Cardiac muscle cell (in vitro differentiated cells and primary cell): ENCODE results near the gene ZNF143. TPM values are rescaled to one million over a fixed set of nuclear protein-coding genes. Genes with fewer than 3 reads are reported as not detected.

Experiments
- DNase-seq, 2 donors: peaks; one replicate each; pipeline versions ENCODE4 v3.0.0 to v3.0.0-alpha.2; 2010 to 2017; ENCODE audit warnings: low read depth in 1 of 2, low spot score in 1 of 2
- H3K27ac ChIP-seq: fragments of 200-600 bp; sonication (generic); 2 replicates; pipeline ENCODE4 v1.5.1; 2016
- H3K27me3 ChIP-seq: fragments of 200-600 bp; sonication (generic); 2 replicates; pipeline ENCODE4 v1.6.0; 2016; ENCODE audit warnings: control low read depth
- H3K36me3 ChIP-seq: fragments of 200-600 bp; sonication (generic); 2 replicates; pipeline ENCODE4 v1.5.1; 2016; ENCODE audit warnings: control low read depth
- H3K4me1 ChIP-seq: fragments of 200-600 bp; sonication (generic); 2 replicates; pipeline ENCODE4 v1.8.1; 2017; ENCODE audit warnings: low read depth, mild to moderate bottlenecking, mixed run types
- H3K4me3 ChIP-seq: fragments of 200-600 bp; sonication (generic); 2 replicates; pipeline ENCODE4 v1.5.1; 2016; ENCODE audit warnings: mild to moderate bottlenecking
- H3K9me3 ChIP-seq: fragments of 200-600 bp; sonication (generic); 2 replicates; pipeline ENCODE4 v1.5.1; 2017; ENCODE audit warnings: low read depth, mild to moderate bottlenecking, control low read depth
- polyA plus RNA-seq: library from polyadenylated mRNA; unstranded; fragments of >200 nt; fragmentation: Nextera tagmentation; extraction: Ambion mirVana; gene quantifications from 2 replicates; pipeline ENCODE4 v1.2.1, GENCODE V29; 2016
- total RNA-seq: library from RNA; depleted of rRNA; stranded (reverse); fragments of >200 nt; gene quantifications from 2 replicates; pipeline ENCODE4 v1.2.3, GENCODE V29; 2016
- TF ChIP-seq, protein P1 (sequence below): IDR thresholded peaks from 2 replicates; pipeline ENCODE4 v1.5.1; 2012; ENCODE audit warnings: low read depth, mild to moderate bottlenecking, low read length

The ZNF143 gene
- total and polyA plus RNA-seq, 2 experiments from 2014 or later = 28.7 to 73.7 TPM

DNA sequence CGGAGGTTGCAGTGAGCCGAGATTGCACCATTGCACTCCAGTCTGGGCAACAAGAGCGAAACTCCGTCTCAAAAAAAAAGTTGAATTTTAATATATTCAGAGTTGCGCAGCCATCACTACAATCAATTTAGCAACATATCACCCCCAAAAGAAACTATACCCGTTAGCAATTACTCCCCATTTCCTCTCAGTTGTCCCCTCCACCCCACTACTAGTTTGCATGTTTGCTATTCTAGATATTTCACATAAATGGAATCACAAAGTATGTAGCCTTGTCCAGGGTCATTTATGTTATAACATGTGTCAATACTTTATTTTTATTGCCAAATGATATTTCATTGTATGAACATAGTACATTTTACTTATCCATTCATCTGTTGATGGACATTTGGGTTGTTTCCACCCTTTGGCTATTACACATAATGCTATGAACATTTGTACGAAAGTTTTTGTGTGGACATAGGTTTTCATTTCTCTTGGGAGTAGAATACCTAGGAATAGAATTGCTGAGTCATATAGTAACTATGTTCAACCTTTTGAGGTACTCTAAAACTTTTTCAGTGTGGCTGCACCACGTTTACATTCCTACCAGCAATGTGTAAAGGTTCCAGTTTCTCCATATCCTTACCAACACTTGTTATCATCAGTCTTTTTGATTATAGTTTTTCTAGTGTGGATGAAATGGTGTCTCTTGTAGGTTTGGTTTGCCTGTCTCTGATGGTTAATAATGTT is 2.2 kb downstream of the ZNF143 start:
- H3K36me3 ChIP-seq = no peaks in the 10 kb centered on the region
- peak overlapping the region; percentile 99 for H3K27ac ChIP-seq
- H3K4me1 ChIP-seq = peaks cover 11% of the 10 kb centered on the region
- H3K9me3 ChIP-seq = no peaks in the 10 kb centered on the region
- TF ChIP-seq, protein P1, sequence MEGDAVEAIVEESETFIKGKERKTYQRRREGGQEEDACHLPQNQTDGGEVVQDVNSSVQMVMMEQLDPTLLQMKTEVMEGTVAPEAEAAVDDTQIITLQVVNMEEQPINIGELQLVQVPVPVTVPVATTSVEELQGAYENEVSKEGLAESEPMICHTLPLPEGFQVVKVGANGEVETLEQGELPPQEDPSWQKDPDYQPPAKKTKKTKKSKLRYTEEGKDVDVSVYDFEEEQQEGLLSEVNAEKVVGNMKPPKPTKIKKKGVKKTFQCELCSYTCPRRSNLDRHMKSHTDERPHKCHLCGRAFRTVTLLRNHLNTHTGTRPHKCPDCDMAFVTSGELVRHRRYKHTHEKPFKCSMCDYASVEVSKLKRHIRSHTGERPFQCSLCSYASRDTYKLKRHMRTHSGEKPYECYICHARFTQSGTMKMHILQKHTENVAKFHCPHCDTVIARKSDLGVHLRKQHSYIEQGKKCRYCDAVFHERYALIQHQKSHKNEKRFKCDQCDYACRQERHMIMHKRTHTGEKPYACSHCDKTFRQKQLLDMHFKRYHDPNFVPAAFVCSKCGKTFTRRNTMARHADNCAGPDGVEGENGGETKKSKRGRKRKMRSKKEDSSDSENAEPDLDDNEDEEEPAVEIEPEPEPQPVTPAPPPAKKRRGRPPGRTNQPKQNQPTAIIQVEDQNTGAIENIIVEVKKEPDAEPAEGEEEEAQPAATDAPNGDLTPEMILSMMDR = no peak
- H3K27me3 ChIP-seq = no peaks in the 10 kb centered on the region
- DNase-seq = peak in 1 of 2 donors; percentile 9
- no peak overlapping the region for H3K4me3 ChIP-seq

GRCh38 chr11:9470765-9471164 is 10.0 kb downstream of the ZNF143 start:
- Histone ChIP-seq H3K4me1 (peaks cover 6% of the 10 kb centered on the region), H3K9me3 (no peaks in the 10 kb centered on the region), H3K27me3 (no peaks in the 10 kb centered on the region), H3K36me3 (peaks cover 19% of the 10 kb centered on the region), H3K27ac (no peak overlapping the region), H3K4me3 (no peak overlapping the region)
- no peak for DNase-seq
- TF ChIP-seq, protein P1 = no peak

- H3K27me3 ChIP-seq = no peaks in the 10 kb centered on the region
- no peak overlapping the region for H3K4me3 ChIP-seq
- H3K27ac ChIP-seq = no peak overlapping the region
- peaks cover 25% of the 10 kb centered on the region for H3K36me3 ChIP-seq
- H3K4me1 ChIP-seq = no peaks in the 10 kb centered on the region
- H3K9me3 ChIP-seq = no peaks in the 10 kb centered on the region
- DNase-seq = no peak
- TF ChIP-seq, protein P1 = no peak
Observed at GRCh38 chr11:9473408-9473807, 12.6 kb downstream of the ZNF143 start.

GRCh38 chr11:9479899-9480298 is 19.1 kb downstream of the ZNF143 start:
- Histone ChIP-seq H3K4me1 (no peaks in the 10 kb centered on the region), H3K27me3 (no peaks in the 10 kb centered on the region), H3K36me3 (peaks cover 36% of the 10 kb centered on the region), H3K4me3 (no peak overlapping the region), H3K9me3 (no peaks in the 10 kb centered on the region), H3K27ac (no peak overlapping the region)
- no peak for DNase-seq
- TF ChIP-seq, protein P1 = no peak

- Histone ChIP-seq H3K27me3 (no peaks in the 10 kb centered on the region), H3K9me3 (no peaks in the 10 kb centered on the region), H3K36me3 (peaks cover 15% of the 10 kb centered on the region), H3K27ac (no peak overlapping the region), H3K4me3 (no peak overlapping the region), H3K4me1 (no peaks in the 10 kb centered on the region)
- peak in 1 of 2 donors; percentile 25 for DNase-seq
- TF ChIP-seq, protein P1 = no peak
Observed at GRCh38 chr11:9489080-9489765, 28.4 kb downstream of the ZNF143 start.
